DOHH2 (cell line): ENCODE results near the gene SNRPA1.

Source experiments
- H3F3A ChIP-seq: fragments of 200-600 bp; sonication (generic), shearing (Covaris generic); 2 replicates; pipeline ENCODE4 v1.6.0; 2016; ENCODE audit warnings: antibody characterized with exemption, mild to moderate bottlenecking; ENCODE audit not compliant: control insufficient read depth, insufficient read depth
- H3K27ac ChIP-seq: fragments of 200-600 bp; sonication (generic); 2 replicates; pipeline ENCODE4 v1.5.1; 2014; ENCODE audit warnings: low read depth, mild to moderate bottlenecking, low read length, moderate library complexity
- H3K27me3 ChIP-seq: fragments of 200-600 bp; sonication (generic); 2 replicates; pipeline ENCODE4 v1.6.1; 2014; ENCODE audit warnings: mild to moderate bottlenecking, low read length, mixed read lengths; ENCODE audit not compliant: control insufficient read depth
- H3K36me3 ChIP-seq: fragments of 200-600 bp; sonication (generic); 2 replicates; pipeline ENCODE4 v1.6.1; 2014; ENCODE audit warnings: mild to moderate bottlenecking, low read length, moderate library complexity, mixed read lengths; ENCODE audit not compliant: control insufficient read depth
- H3K4me1 ChIP-seq: fragments of 200-600 bp; sonication (generic); 2 replicates; pipeline ENCODE4 v1.6.1; 2014; ENCODE audit warnings: mild to moderate bottlenecking, low read length, mixed read lengths; ENCODE audit not compliant: control insufficient read depth
- H3K4me2 ChIP-seq: fragments of 200-600 bp; sonication (generic); 2 replicates; pipeline ENCODE4 v1.6.0; 2014; ENCODE audit warnings: mild to moderate bottlenecking, low read length, moderate library complexity
- H3K4me3 ChIP-seq: fragments of 200-600 bp; sonication (generic); 2 replicates; pipeline ENCODE4 v1.5.1; 2014; ENCODE audit warnings: mild to moderate bottlenecking, low read length, mixed read lengths
- H3K79me2 ChIP-seq: fragments of 200-600 bp; sonication (generic); 2 replicates; pipeline ENCODE4 v1.6.1; 2014; ENCODE audit warnings: mild to moderate bottlenecking, low read length, mixed read lengths; ENCODE audit not compliant: control insufficient read depth
- H3K9me2 ChIP-seq: fragments of 200-600 bp; sonication (generic); replicated peaks from 2 replicates; pipeline ENCODE4 v1.6.1; 2014; ENCODE audit warnings: mild to moderate bottlenecking, low read length, mixed read lengths; ENCODE audit not compliant: control insufficient read depth
- H3K9me3 ChIP-seq: fragments of 200-600 bp; sonication (generic); 2 replicates; pipeline ENCODE4 v1.6.1; 2014; ENCODE audit warnings: antibody characterized with exemption, low read length, mixed read lengths; ENCODE audit not compliant: control insufficient read depth, insufficient read depth
- H4K20me1 ChIP-seq: fragments of 200-600 bp; sonication (generic); 2 replicates; pipeline ENCODE4 v1.6.0; 2014; ENCODE audit warnings: low read depth, mild to moderate bottlenecking, antibody characterized with exemption, low read length, moderate library complexity; ENCODE audit not compliant: control insufficient read depth, insufficient read depth
- CTCF ChIP-seq: fragments of 200-600 bp; sonication (generic); IDR thresholded peaks from one replicate; pipeline ENCODE4 v1.5.1; 2014; ENCODE audit warnings: antibody characterized with exemption, mild to moderate bottlenecking, low read depth, low read length; ENCODE audit not compliant: poor library complexity, severe bottlenecking
- EZH2phosphoT487 ChIP-seq: fragments of 200-600 bp; sonication (generic); IDR thresholded peaks from 2 replicates; pipeline ENCODE4 v1.6.1; 2017; ENCODE audit warnings: borderline replicate concordance, mild to moderate bottlenecking, antibody characterized with exemption, low read length, moderate library complexity, mixed read lengths

Gene SNRPA1

GRCh38 chr15:101329309-101329863 is 34.3 kb upstream of the SNRPA1 start:
- no peak overlapping the region for H3K4me2 ChIP-seq
- peaks cover 5% of the 10 kb centered on the region for H3K4me1 ChIP-seq
- H3K36me3 ChIP-seq: 0 out of 2 replicates have a peak, but pooled peaks cover 3% of the 10 kb centered on the region
- TF ChIP-seq EZH2phosphoT487 (no peak), CTCF (no peak)
- H3K27ac ChIP-seq: no peak overlapping the region
- H3K79me2 ChIP-seq: no peaks in the 10 kb centered on the region
- no peaks in the 10 kb centered on the region for H3K27me3 ChIP-seq
- H3K9me2 ChIP-seq: no peaks in the 10 kb centered on the region
- H4K20me1 ChIP-seq: no peaks in the 10 kb centered on the region
- no peak overlapping the region for H3K4me3 ChIP-seq
- peaks cover 7% of the 10 kb centered on the region for H3F3A ChIP-seq
- H3K9me3 ChIP-seq: peaks cover 20% of the 10 kb centered on the region

GRCh38 chr15:101328001-101328400 is 33.0 kb upstream of the SNRPA1 start:
- no peak overlapping the region for H3K4me2 ChIP-seq
- no peaks in the 10 kb centered on the region for H3K36me3 ChIP-seq
- H3K4me1 ChIP-seq: no peaks in the 10 kb centered on the region
- no peaks in the 10 kb centered on the region for H3K9me2 ChIP-seq
- H4K20me1 ChIP-seq: no peaks in the 10 kb centered on the region
- H3K4me3 ChIP-seq: no peak overlapping the region
- no peaks in the 10 kb centered on the region for H3K79me2 ChIP-seq
- peaks cover 11% of the 10 kb centered on the region; the same call in 1 of the 2 replicates for H3K9me3 ChIP-seq
- TF ChIP-seq EZH2phosphoT487 (no peak), CTCF (no peak)
- no peaks in the 10 kb centered on the region for H3K27me3 ChIP-seq
- H3K27ac ChIP-seq: no peak overlapping the region
- H3F3A ChIP-seq: no peaks in the 10 kb centered on the region

- no peaks in the 10 kb centered on the region for H3K4me1 ChIP-seq
- H3K27me3 ChIP-seq: no peaks in the 10 kb centered on the region
- no peak overlapping the region for H3K27ac ChIP-seq
- H3K9me2 ChIP-seq: no peaks in the 10 kb centered on the region
- H4K20me1 ChIP-seq: no peaks in the 10 kb centered on the region
- TF ChIP-seq CTCF (no peak), EZH2phosphoT487 (no peak)
- no peak overlapping the region for H3K4me3 ChIP-seq
- H3K36me3 ChIP-seq: no peaks in the 10 kb centered on the region
- H3K4me2 ChIP-seq: no peak overlapping the region
- H3K79me2 ChIP-seq: no peaks in the 10 kb centered on the region
- peaks cover 3% of the 10 kb centered on the region; the same call in 1 of the 2 replicates for H3K9me3 ChIP-seq
- no peaks in the 10 kb centered on the region for H3F3A ChIP-seq
These were observed 32.2 kb upstream of the SNRPA1 start for GRCh38 chr15:101327147-101327740.
